ENCODE data around the gene PLA2G5. TPM values are rescaled to one million over a fixed set of nuclear protein-coding genes. Genes with fewer than 3 reads are reported as not detected.

The PLA2G5 gene
- total RNA-seq, 1 experiment from 2014 or later, result not detected

DNA sequence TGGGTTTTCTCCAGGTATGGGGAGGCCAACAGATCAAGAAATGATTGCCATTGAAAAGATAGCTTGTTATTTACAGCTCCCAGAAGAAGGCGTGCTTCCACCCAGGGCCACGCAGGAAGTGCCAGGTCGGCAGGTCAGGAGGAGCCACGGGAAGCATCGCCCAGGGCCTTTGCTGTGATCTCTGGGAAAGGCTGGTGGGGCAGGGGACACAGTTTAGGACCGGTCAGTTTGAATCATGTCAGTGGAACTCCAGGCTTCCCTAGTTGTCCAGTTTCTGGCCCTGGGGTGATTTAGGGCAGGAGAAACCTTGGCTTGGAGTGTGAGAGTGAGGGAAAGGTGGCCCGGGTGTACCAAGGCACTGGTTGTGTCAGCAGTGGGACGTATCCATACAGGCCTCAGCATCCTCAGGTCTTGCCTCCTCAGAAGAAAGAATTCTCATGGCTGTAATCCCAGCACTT, 11.4 kb downstream of the PLA2G5 start:
- DNase-seq (no peak), ATAC-seq (no peak)
- Histone ChIP-seq H3K4me2 (ENCODE audit: low read length) (no peak overlapping the region), H3K79me2 (ENCODE audit: low read length) (no peaks in the 10 kb centered on the region), H3K4me3 (ENCODE audit: low read length) (no peak overlapping the region), H3F3A (ENCODE audit: low read length, unreplicated experiment) (no peaks in the 10 kb centered on the region), H3K27ac (ENCODE audit: low read length) (no peak overlapping the region), H3K9me3 (ENCODE audit: low read length) (no peaks in the 10 kb centered on the region), H3K4me1 (ENCODE audit: insufficient read depth, low read length) (0 out of 2 replicates have a peak, but pooled peaks cover 4% of the 10 kb centered on the region), H3K9me2 (replicated peaks; ENCODE audit: low read length) (no peaks in the 10 kb centered on the region), H2AFZ (ENCODE audit: low read length) (no peak overlapping the region), H3K36me3 (ENCODE audit: low read depth, low read length) (no peaks in the 10 kb centered on the region), H3K27me3 (ENCODE audit: low read length) (no peaks in the 10 kb centered on the region), H3K9ac (ENCODE audit: low read length) (no peak overlapping the region), H4K20me1 (ENCODE audit: low read length) (no peaks in the 10 kb centered on the region)
- TF ChIP-seq EZH2phosphoT487 (IDR thresholded peaks at IDR 0.05; ENCODE audit: borderline replicate concordance, low read length) (no peak), EZH2 (IDR thresholded peaks at IDR 0.05; ENCODE audit: low read length, unreplicated experiment) (no peak)
- TF ChIP-seq, protein P1, sequence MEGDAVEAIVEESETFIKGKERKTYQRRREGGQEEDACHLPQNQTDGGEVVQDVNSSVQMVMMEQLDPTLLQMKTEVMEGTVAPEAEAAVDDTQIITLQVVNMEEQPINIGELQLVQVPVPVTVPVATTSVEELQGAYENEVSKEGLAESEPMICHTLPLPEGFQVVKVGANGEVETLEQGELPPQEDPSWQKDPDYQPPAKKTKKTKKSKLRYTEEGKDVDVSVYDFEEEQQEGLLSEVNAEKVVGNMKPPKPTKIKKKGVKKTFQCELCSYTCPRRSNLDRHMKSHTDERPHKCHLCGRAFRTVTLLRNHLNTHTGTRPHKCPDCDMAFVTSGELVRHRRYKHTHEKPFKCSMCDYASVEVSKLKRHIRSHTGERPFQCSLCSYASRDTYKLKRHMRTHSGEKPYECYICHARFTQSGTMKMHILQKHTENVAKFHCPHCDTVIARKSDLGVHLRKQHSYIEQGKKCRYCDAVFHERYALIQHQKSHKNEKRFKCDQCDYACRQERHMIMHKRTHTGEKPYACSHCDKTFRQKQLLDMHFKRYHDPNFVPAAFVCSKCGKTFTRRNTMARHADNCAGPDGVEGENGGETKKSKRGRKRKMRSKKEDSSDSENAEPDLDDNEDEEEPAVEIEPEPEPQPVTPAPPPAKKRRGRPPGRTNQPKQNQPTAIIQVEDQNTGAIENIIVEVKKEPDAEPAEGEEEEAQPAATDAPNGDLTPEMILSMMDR (conservative IDR thresholded peaks at IDR 0.05; ENCODE audit: low read depth, low read length), result no peak
- no TSS peak for BruUV-seq (replicated peaks)
- intact Hi-C loops (cut with micrococcal nuclease), result no loop called here
- CTCF ChIA-PET, result no interaction called here
- POLR2A ChIA-PET (ENCODE audit: unreplicated experiment), result interaction anchor here (0.6 kb wide), 1 partner anchor 1557 kb away, joined by 4 read pairs; no protein-coding TSS in a partner anchor

DNA sequence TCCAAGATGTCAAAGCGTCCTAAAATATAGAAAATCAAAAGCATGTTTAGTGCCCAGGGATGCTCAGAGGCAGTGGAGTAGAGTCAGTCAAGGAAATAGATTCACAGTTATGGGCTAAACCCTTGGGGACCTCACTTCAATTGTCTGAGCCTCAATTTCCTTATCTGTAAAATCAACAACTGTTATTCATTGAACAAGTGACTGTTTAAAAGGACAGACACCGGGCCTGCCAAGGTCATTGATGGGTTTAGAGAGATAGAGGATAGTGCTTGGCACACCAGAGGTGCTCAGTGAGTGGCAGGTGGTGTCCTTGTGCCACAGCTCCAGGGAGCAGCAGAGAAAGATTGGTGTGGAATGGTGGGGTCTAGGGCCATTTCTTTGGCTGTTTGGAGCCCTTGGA, 12.8 kb downstream of the PLA2G5 start:
- Histone ChIP-seq H4K20me1 (ENCODE audit: low read length) (no peaks in the 10 kb centered on the region), H3K27ac (ENCODE audit: low read length) (no peak overlapping the region), H3K4me1 (ENCODE audit: insufficient read depth, low read length) (0 out of 2 replicates have a peak, but pooled peaks cover 4% of the 10 kb centered on the region), H3K4me3 (ENCODE audit: low read length) (no peak overlapping the region), H3K27me3 (ENCODE audit: low read length) (no peaks in the 10 kb centered on the region), H3K9ac (ENCODE audit: low read length) (no peak overlapping the region), H3K9me3 (ENCODE audit: low read length) (no peaks in the 10 kb centered on the region), H3F3A (ENCODE audit: low read length, unreplicated experiment) (no peaks in the 10 kb centered on the region), H2AFZ (ENCODE audit: low read length) (no peak overlapping the region), H3K36me3 (ENCODE audit: low read depth, low read length) (no peaks in the 10 kb centered on the region), H3K9me2 (replicated peaks; ENCODE audit: low read length) (no peaks in the 10 kb centered on the region), H3K79me2 (ENCODE audit: low read length) (no peaks in the 10 kb centered on the region), H3K4me2 (ENCODE audit: low read length) (no peak overlapping the region)
- CTCF ChIA-PET, result no interaction called here
- no TSS peak for BruUV-seq (replicated peaks)
- DNase-seq (no peak), ATAC-seq (no peak)
- no peak for TF ChIP-seq EZH2 (IDR thresholded peaks at IDR 0.05; ENCODE audit: low read length, unreplicated experiment)
- no peak for TF ChIP-seq EZH2phosphoT487 (IDR thresholded peaks at IDR 0.05; ENCODE audit: borderline replicate concordance, low read length)
- TF ChIP-seq, protein P1 (conservative IDR thresholded peaks at IDR 0.05; ENCODE audit: low read depth, low read length), result no peak
- POLR2A ChIA-PET (ENCODE audit: unreplicated experiment), result no interaction called here
- intact Hi-C loops (cut with micrococcal nuclease), result no loop called here

DNA sequence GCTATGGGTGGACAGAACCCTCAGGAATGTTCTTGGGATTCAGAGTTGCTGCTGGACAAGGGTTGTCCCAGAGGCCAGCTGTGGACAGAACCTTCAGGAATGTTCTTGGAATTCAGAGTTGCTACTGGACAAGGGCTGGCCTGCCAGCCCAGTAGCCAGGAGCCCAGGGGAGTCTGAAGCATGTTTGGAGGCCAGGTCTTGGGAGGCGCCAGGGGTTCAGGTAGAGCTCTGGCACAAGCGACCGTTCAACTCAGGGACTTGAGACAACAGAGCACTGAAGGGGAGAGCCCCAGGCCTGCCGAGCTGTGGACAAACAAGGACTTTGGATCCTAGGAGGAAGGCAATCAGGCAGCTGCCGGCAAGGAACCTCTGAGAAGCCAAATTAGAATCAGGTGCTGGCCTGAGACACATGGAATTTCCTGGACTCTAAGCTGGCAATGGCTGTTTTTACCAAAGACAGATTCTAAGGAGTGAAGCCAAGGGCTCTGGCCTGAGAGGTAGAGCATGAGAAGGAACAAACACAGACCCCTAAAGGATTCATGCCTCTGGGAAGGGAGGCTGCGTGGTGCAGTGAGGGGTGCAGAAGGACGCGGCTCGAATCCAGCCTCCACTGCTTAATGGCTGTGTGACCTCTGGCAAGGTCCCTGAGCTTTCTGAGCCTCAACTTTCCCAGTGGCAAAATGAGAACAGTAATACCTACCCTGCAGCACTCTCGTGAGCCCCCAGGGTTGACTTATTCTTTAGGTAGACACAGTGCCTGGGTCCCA, 13.4 kb downstream of the PLA2G5 start:
- Histone ChIP-seq H3K27me3 (ENCODE audit: low read length) (no peaks in the 10 kb centered on the region), H3K4me2 (ENCODE audit: low read length) (no peak overlapping the region), H3K4me1 (ENCODE audit: insufficient read depth, low read length) (0 out of 2 replicates have a peak, but pooled peaks cover 4% of the 10 kb centered on the region), H3K27ac (ENCODE audit: low read length) (no peak overlapping the region), H3K9ac (ENCODE audit: low read length) (no peak overlapping the region), H3K9me2 (replicated peaks; ENCODE audit: low read length) (no peaks in the 10 kb centered on the region), H3K36me3 (ENCODE audit: low read depth, low read length) (no peaks in the 10 kb centered on the region), H3K9me3 (ENCODE audit: low read length) (no peaks in the 10 kb centered on the region), H2AFZ (ENCODE audit: low read length) (no peak overlapping the region), H3K4me3 (ENCODE audit: low read length) (no peak overlapping the region), H3F3A (ENCODE audit: low read length, unreplicated experiment) (no peaks in the 10 kb centered on the region), H3K79me2 (ENCODE audit: low read length) (no peaks in the 10 kb centered on the region), H4K20me1 (ENCODE audit: low read length) (no peaks in the 10 kb centered on the region)
- POLR2A ChIA-PET (ENCODE audit: unreplicated experiment), result no interaction called here
- ATAC-seq (no peak), DNase-seq (no peak)
- intact Hi-C loops (cut with micrococcal nuclease), result no loop called here
- no peak for TF ChIP-seq EZH2 (IDR thresholded peaks at IDR 0.05; ENCODE audit: low read length, unreplicated experiment)
- TF ChIP-seq, protein P1 (conservative IDR thresholded peaks at IDR 0.05; ENCODE audit: low read depth, low read length), result no peak
- no peak for TF ChIP-seq EZH2phosphoT487 (IDR thresholded peaks at IDR 0.05; ENCODE audit: borderline replicate concordance, low read length)
- no TSS peak for BruUV-seq (replicated peaks)
- CTCF ChIA-PET, result no interaction called here
